Nephron (organoid): ENCODE results near the gene OR13J1.
A peak's percentile ranks its signal among the peaks of the same experiment; 100 is the strongest.

ENCODE experiments used
- H3K27ac Mint-ChIP-seq, 3 experiments: 2 replicates each; pipeline ENCODE4 v1.8.0; 2020; ENCODE audit warnings: mixed read lengths in 3 of 3, mild to moderate bottlenecking in 2 of 3, moderate library complexity in 1 of 3
- H3K27me3 Mint-ChIP-seq: 2 replicates; pipeline ENCODE4 v1.8.0; 2021; ENCODE audit warnings: low read depth, mild to moderate bottlenecking, moderate library complexity, mixed read lengths
- H3K36me3 Mint-ChIP-seq: 2 replicates; pipeline ENCODE4 v1.8.0; 2020; ENCODE audit warnings: low read depth, mixed read lengths
- H3K4me1 Mint-ChIP-seq: 2 replicates; pipeline ENCODE4 v1.8.0; 2020; ENCODE audit warnings: mixed read lengths
- H3K4me3 Mint-ChIP-seq, 3 experiments: 2 replicates each; pipeline ENCODE4 v1.8.0; 2020; ENCODE audit warnings: mild to moderate bottlenecking in 3 of 3, mixed read lengths in 3 of 3, moderate library complexity in 2 of 3
- H3K9me3 Mint-ChIP-seq: 2 replicates; pipeline ENCODE4 v1.8.0; 2020; ENCODE audit warnings: mixed read lengths
- TF ChIP-seq, protein P1 (sequence below), 3 experiments: fragments of 200-600 bp; sonication (generic); IDR thresholded peaks; one replicate each; pipeline ENCODE4 v1.5.0; 2021; ENCODE audit warnings: antibody characterized with exemption in 3 of 3; ENCODE audit not compliant: unreplicated experiment in 3 of 3

The OR13J1 gene

GRCh38 chr9:35870351-35870923 lies at the start of gene OR13J1:
Gene OR13J1 (minus strand): TSS chr9:35870401. CDS start chr9:35870401, 0 bp downstream.
- no peak within 1 kb of the TSS for H3K27ac Mint-ChIP-seq
- peaks cover 7% of the 10 kb centered on the region for H3K27me3 Mint-ChIP-seq
- TF ChIP-seq, protein P1, sequence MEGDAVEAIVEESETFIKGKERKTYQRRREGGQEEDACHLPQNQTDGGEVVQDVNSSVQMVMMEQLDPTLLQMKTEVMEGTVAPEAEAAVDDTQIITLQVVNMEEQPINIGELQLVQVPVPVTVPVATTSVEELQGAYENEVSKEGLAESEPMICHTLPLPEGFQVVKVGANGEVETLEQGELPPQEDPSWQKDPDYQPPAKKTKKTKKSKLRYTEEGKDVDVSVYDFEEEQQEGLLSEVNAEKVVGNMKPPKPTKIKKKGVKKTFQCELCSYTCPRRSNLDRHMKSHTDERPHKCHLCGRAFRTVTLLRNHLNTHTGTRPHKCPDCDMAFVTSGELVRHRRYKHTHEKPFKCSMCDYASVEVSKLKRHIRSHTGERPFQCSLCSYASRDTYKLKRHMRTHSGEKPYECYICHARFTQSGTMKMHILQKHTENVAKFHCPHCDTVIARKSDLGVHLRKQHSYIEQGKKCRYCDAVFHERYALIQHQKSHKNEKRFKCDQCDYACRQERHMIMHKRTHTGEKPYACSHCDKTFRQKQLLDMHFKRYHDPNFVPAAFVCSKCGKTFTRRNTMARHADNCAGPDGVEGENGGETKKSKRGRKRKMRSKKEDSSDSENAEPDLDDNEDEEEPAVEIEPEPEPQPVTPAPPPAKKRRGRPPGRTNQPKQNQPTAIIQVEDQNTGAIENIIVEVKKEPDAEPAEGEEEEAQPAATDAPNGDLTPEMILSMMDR (IDR thresholded peaks at IDR 0.05; ENCODE audit: unreplicated experiment in 3 of 3) = no peak
- peaks cover under 1% of the 10 kb centered on the region for H3K9me3 Mint-ChIP-seq
- no peaks in the 10 kb centered on the region for H3K36me3 Mint-ChIP-seq
- H3K4me3 Mint-ChIP-seq = no peak within 1 kb of the TSS
- no peaks in the 10 kb centered on the region for H3K4me1 Mint-ChIP-seq

DNA sequence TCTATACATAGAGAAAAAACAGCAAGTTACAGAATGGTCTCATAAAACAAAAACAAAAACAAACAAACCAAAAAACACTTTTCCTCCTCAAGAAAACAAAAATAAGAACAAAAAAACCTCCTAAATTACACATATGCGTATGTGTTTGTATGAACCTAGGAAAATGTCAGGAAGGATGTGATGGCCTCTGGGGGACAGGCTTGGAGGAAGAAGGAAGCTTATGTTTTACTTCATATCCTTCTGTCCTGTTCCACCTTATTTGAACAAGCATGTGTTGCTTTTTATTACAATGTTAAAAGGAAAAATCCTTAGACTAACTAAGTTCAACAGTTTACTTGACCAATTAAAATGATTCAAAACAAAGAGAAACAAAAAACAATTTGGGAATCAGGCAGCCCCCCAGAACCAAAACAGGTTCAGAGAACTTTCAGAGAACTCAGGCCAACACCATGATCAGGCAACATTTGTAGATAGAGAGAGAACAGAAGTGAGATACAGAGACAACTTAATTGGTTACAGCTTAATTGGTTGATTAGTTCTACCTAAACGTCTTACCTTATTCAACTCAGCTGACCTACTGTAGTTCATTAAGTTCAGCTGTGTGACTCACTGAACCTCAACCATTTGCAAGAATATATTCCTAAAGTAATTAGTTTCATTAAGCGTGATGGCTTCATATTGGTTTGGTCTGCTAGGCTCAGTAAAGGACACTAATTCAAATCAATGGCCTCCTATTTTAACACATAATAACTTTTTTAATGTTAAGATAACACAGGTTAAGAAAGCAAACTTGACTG lies 49.2 kb upstream of the OR13J1 start:
- Mint-ChIP-seq H3K4me3 (no peak overlapping the region), H3K4me1 (peaks cover 35% of the 10 kb centered on the region), H3K27ac (peak overlapping the region; percentile 46 to 69 (median 65)), H3K27me3 (no peaks in the 10 kb centered on the region), H3K36me3 (no peaks in the 10 kb centered on the region), H3K9me3 (no peaks in the 10 kb centered on the region)
- TF ChIP-seq, protein P1 (IDR thresholded peaks at IDR 0.05; ENCODE audit: unreplicated experiment in 3 of 3) = no peak

- no peaks in the 10 kb centered on the region for H3K36me3 Mint-ChIP-seq
- H3K4me1 Mint-ChIP-seq = peaks cover 28% of the 10 kb centered on the region
- H3K4me3 Mint-ChIP-seq = no peak overlapping the region
- no peaks in the 10 kb centered on the region for H3K27me3 Mint-ChIP-seq
- peak overlapping the region; percentile 46 to 69 (median 65) for H3K27ac Mint-ChIP-seq
- TF ChIP-seq, protein P1 (IDR thresholded peaks at IDR 0.05; ENCODE audit: unreplicated experiment in 3 of 3) = no peak
- no peaks in the 10 kb centered on the region for H3K9me3 Mint-ChIP-seq
These were observed 48.6 kb upstream of the OR13J1 start for GRCh38 chr9:35918780-35919179.

- TF ChIP-seq, protein P1 (IDR thresholded peaks at IDR 0.05; ENCODE audit: unreplicated experiment in 3 of 3) = no peak
- no peak overlapping the region for H3K4me3 Mint-ChIP-seq
- H3K36me3 Mint-ChIP-seq = no peaks in the 10 kb centered on the region
- H3K9me3 Mint-ChIP-seq = no peaks in the 10 kb centered on the region
- H3K27ac Mint-ChIP-seq = peak overlapping the region in 1 of 3 experiments; percentile 54
- no peaks in the 10 kb centered on the region for H3K27me3 Mint-ChIP-seq
- peaks cover 22% of the 10 kb centered on the region for H3K4me1 Mint-ChIP-seq
These were observed 47.1 kb upstream of the OR13J1 start for GRCh38 chr9:35917261-35917660.

DNA sequence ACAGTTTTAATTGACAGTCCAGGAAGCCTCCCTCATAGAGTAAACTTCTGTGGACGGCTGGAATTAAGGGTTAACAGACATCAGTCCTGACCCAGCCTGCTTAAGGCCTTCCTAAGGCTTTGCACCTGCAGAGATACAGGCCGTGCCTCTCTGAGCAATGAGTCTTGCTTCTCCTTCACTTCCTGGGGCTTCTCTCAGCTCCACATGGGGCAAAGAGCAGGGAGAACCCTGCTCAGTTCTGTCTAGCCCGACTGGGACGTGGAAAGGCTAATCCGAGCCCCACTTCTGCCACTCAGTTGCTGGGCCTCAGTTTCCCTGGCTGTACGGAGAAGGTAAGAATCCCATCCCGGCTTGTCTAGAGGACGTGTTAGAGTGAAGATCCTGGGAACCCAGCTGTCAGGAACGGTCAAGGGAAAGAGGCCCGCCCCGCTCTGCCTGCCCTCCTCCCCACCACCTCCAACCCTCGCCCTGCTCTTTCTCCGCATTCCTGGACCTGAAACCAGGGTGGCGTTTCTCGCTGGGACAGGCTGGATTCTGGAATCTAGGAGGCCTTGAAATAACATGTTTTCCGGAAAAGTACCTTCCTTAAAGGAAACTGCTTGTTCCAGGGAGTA lies 45.6 kb upstream of the OR13J1 start:
- TF ChIP-seq, protein P1 (IDR thresholded peaks at IDR 0.05; ENCODE audit: unreplicated experiment in 3 of 3) = no peak
- Mint-ChIP-seq H3K36me3 (no peaks in the 10 kb centered on the region), H3K27me3 (no peaks in the 10 kb centered on the region), H3K4me1 (peaks cover 26% of the 10 kb centered on the region), H3K27ac (peak overlapping the region in 2 of 3 experiments; percentile 22 to 25), H3K4me3 (no peak overlapping the region), H3K9me3 (no peaks in the 10 kb centered on the region)
